GM10266 (cell line): ENCODE results near the gene MYO1E.
A peak's percentile ranks its signal among the peaks of the same experiment; 100 is the strongest.

Experiments
- DNase-seq: peaks from one replicate; pipeline ENCODE4 v3.0.0; 2012; ENCODE audit errors: extremely low spot score
- CTCF ChIP-seq: IDR thresholded peaks from 2 replicates; pipeline ENCODE4 v1.5.1; 2012; ENCODE audit warnings: mild to moderate bottlenecking, low read depth; ENCODE audit not compliant: control insufficient read depth, insufficient read depth; ENCODE audit errors: missing control alignments

Gene MYO1E

GRCh38 chr15:59304807-59305206 lies 67.9 kb downstream of the MYO1E start:
- no peak for DNase-seq
- no peak for TF ChIP-seq CTCF

- TF ChIP-seq CTCF, result no peak
- no peak for DNase-seq
Observed at GRCh38 chr15:59304034-59304795, 68.5 kb downstream of the MYO1E start.

- no peak for DNase-seq
- TF ChIP-seq CTCF, result no peak
Observed at GRCh38 chr15:59303633-59304032, 69.0 kb downstream of the MYO1E start.

DNA sequence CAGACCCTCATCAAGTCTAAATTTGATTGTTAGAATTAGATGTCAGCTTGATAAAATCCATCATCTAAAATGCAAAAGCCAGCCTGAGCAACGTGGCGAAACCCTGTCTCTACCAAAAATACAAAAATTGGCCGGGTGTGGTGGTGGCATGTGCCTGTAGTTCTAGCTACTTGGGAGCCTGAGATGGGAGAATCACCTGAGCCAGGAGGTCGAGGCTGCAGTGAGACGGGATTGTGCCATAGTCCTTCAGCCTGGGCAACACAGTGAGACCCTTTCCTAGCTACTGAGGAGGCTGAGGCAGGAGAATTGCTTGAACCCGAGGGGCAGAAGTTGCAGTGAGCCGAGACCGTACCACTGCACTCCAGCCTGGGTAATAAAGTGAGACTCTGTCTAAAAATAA lies 69.5 kb downstream of the MYO1E start:
- DNase-seq, result no peak
- no peak for TF ChIP-seq CTCF

DNA sequence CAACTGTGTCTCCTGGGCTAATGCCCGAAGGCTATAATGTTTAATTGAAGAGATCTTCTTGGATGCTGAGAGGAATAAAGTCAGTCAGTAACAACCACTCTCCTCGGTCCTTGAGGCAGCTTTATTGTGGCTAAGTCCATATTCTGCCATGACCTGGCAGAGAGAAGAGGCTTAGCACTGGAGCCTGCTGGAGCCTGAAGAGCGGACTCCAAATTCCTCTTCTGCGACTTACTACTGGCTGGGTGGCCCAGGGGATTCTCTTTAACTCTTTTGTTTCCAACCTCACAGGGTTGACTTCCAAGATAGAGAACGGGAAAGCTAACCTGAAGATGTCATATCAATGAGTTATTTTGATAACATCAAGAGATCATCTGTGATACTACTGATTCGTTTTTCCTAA lies 71.1 kb downstream of the MYO1E start:
- TF ChIP-seq CTCF, result no peak
- DNase-seq, result no peak

GRCh38 chr15:59300618-59301139 lies 72.0 kb downstream of the MYO1E start:
- DNase-seq, result no peak
- no peak for TF ChIP-seq CTCF

DNA sequence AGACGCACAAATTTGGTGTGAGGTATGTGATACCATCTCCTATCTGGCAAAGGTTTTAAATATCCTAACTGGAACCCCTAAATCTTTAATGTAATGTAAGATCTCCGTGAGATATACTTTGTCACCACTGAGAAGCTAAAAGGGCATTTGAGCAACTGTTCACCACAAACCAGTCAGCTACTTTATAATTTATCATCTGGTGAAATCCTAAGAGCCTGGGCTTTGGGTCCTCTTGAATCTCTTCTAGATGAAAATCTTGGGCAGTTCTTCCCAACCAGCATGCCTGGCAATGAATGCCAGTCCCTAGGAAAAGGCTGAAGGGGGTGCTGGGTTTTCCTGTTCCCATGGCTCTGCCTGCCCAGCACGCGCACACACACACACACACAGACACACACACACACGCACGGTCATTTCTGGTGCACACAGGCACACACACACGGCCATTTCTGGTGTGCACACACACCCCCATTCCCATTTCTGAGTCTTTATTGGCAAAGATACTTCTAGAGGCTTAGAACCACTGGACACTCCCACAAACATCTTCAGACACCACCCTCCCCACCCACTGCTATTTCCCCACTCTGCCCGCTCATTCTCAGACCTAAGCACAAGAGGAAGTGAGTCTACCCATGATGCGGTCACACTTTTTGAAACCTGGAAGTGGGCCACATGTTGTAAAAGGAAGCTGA lies 72.6 kb downstream of the MYO1E start:
- DNase-seq, result peak; percentile 60
- no peak for TF ChIP-seq CTCF
